ENCODE measurements around the gene LAMC3. TPM values are rescaled to one million over a fixed set of nuclear protein-coding genes. Genes with fewer than 3 reads are reported as not detected.

LAMC3 gene
- polyA plus RNA-seq, 1 donor from 2014 or later, result 0.04 TPM

DNA sequence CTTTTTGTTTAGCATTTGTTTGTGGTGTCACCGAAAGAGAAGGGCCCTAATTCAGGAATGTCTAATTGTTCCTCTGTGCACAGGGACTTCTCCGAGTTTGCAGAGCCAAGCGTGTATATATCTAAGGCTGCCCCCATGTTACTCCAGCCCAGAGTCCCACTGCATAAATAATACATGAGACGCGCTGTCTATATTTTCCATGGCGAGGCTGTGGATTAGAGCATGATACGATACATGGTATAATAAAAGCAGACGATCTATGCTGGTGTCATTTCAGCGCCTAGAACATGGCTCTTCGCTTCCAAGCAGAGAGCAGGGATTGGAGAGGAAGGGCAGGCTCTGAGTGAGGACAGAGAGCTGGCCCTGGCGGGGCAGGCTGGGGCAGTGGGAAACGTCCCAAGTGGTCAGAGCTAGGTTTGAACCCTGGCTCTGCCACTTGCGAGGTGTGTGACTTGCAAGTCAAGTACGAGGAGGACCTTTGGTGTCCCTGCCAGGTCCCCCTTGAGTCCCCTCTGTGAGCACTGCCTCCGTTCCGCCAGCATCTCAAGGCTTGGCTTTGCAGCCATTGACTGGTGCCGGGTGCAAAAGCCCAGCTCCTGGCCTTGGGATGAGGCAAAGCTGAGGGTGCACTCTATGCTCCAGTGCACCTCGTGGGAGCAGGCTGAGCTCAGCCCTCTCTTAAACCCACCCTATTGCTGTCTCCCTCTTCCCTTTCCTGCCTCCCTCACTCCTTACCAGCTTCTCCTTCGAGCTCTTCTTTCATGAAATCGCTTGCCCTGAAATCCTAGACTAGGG, 29.2 kb upstream of the LAMC3 start:
- Histone ChIP-seq H3K4me3 (ENCODE audit: low read length) (no peak overlapping the region), H3K9me2 (ENCODE audit: insufficient read depth, low read length) (no peaks in the 10 kb centered on the region), H2AFZ (ENCODE audit: low read depth, low read length) (no peak overlapping the region), H4K20me1 (ENCODE audit: insufficient read depth) (no peaks in the 10 kb centered on the region), H3F3A (ENCODE audit: insufficient read depth, low read length, poor library complexity, severe bottlenecking) (no peaks in the 10 kb centered on the region), H3K4me2 (ENCODE audit: low read length) (no peak overlapping the region), H3K9ac (ENCODE audit: low read length) (no peak overlapping the region), H3K27ac (ENCODE audit: low read length) (no peak overlapping the region), H3K9me3 (ENCODE audit: low read length) (no peaks in the 10 kb centered on the region), H3K27me3 (ENCODE audit: insufficient read depth, low read depth, low read length) (no peaks in the 10 kb centered on the region), H3K36me3 (ENCODE audit: insufficient read depth, low read length) (no peaks in the 10 kb centered on the region), H3K79me2 (replicated peaks; ENCODE audit: insufficient read depth, low read length) (no peaks in the 10 kb centered on the region)
- TF ChIP-seq, protein P1, sequence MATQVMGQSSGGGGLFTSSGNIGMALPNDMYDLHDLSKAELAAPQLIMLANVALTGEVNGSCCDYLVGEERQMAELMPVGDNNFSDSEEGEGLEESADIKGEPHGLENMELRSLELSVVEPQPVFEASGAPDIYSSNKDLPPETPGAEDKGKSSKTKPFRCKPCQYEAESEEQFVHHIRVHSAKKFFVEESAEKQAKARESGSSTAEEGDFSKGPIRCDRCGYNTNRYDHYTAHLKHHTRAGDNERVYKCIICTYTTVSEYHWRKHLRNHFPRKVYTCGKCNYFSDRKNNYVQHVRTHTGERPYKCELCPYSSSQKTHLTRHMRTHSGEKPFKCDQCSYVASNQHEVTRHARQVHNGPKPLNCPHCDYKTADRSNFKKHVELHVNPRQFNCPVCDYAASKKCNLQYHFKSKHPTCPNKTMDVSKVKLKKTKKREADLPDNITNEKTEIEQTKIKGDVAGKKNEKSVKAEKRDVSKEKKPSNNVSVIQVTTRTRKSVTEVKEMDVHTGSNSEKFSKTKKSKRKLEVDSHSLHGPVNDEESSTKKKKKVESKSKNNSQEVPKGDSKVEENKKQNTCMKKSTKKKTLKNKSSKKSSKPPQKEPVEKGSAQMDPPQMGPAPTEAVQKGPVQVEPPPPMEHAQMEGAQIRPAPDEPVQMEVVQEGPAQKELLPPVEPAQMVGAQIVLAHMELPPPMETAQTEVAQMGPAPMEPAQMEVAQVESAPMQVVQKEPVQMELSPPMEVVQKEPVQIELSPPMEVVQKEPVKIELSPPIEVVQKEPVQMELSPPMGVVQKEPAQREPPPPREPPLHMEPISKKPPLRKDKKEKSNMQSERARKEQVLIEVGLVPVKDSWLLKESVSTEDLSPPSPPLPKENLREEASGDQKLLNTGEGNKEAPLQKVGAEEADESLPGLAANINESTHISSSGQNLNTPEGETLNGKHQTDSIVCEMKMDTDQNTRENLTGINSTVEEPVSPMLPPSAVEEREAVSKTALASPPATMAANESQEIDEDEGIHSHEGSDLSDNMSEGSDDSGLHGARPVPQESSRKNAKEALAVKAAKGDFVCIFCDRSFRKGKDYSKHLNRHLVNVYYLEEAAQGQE (IDR thresholded peaks at IDR 0.05; ENCODE audit: borderline replicate concordance), result no peak
- TF ChIP-seq POLR2AphosphoS5 (IDR thresholded peaks at IDR 0.05), result no peak
- TF ChIP-seq, protein P2, sequence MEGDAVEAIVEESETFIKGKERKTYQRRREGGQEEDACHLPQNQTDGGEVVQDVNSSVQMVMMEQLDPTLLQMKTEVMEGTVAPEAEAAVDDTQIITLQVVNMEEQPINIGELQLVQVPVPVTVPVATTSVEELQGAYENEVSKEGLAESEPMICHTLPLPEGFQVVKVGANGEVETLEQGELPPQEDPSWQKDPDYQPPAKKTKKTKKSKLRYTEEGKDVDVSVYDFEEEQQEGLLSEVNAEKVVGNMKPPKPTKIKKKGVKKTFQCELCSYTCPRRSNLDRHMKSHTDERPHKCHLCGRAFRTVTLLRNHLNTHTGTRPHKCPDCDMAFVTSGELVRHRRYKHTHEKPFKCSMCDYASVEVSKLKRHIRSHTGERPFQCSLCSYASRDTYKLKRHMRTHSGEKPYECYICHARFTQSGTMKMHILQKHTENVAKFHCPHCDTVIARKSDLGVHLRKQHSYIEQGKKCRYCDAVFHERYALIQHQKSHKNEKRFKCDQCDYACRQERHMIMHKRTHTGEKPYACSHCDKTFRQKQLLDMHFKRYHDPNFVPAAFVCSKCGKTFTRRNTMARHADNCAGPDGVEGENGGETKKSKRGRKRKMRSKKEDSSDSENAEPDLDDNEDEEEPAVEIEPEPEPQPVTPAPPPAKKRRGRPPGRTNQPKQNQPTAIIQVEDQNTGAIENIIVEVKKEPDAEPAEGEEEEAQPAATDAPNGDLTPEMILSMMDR (IDR thresholded peaks at IDR 0.05; ENCODE audit: poor library complexity, severe bottlenecking), result no peak
- no peak for TF ChIP-seq TAF1 (IDR thresholded peaks at IDR 0.05; ENCODE audit: low read depth)
- TF ChIP-seq EZH2 (IDR thresholded peaks at IDR 0.05; ENCODE audit: borderline replicate concordance, insufficient read depth, low read length, poor library complexity, severe bottlenecking), result no peak
- no peak for TF ChIP-seq MXI1 (conservative IDR thresholded peaks at IDR 0.05; ENCODE audit: poor library complexity, severe bottlenecking)
- no peak for TF ChIP-seq RAD21 (conservative IDR thresholded peaks at IDR 0.05)

DNA sequence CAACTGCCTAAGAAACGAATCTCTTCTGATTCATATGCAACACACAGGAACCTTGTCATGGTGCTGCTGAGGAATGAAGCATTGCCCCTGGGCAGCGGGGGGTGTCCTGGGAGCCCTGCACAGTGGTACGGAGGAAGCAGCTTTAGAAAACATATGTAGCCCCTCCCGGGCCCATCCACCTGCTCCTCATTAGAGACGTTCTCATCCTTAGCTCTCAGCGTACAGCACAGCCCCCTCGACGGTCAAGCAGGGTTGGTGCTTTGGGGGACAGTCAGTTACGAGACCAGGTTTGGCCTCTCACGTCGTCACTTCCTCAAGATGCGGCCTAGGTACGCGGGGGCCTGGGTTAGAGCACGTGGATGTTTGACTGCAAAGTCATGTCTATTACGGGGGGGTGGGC, 28.4 kb upstream of the LAMC3 start:
- Histone ChIP-seq H3K79me2 (replicated peaks; ENCODE audit: insufficient read depth, low read length) (no peaks in the 10 kb centered on the region), H3K9me2 (ENCODE audit: insufficient read depth, low read length) (no peaks in the 10 kb centered on the region), H3K27me3 (ENCODE audit: insufficient read depth, low read depth, low read length) (no peaks in the 10 kb centered on the region), H3K9me3 (ENCODE audit: low read length) (no peaks in the 10 kb centered on the region), H4K20me1 (ENCODE audit: insufficient read depth) (no peaks in the 10 kb centered on the region), H3K4me3 (ENCODE audit: low read length) (no peak overlapping the region), H3K27ac (ENCODE audit: low read length) (no peak overlapping the region), H3K9ac (ENCODE audit: low read length) (no peak overlapping the region), H2AFZ (ENCODE audit: low read depth, low read length) (no peak overlapping the region), H3F3A (ENCODE audit: insufficient read depth, low read length, poor library complexity, severe bottlenecking) (no peaks in the 10 kb centered on the region), H3K36me3 (ENCODE audit: insufficient read depth, low read length) (no peaks in the 10 kb centered on the region), H3K4me2 (ENCODE audit: low read length) (no peak overlapping the region)
- TF ChIP-seq TAF1 (IDR thresholded peaks at IDR 0.05; ENCODE audit: low read depth), result no peak

All from neural cell (in vitro differentiated cells).